Stimulated activated CD8-positive, alpha-beta memory T cell treated with anti-CD3 and anti-CD28 coated beads, Interleukin-4, amount 100 ng/mL, for 48 hours (primary cell): ENCODE data around the gene CCSER1.
"Not testable (repeated sequence)": the region's sequence is repeated elsewhere in the genome, so short reads cannot be mapped to it uniquely, and the experiment has no call there.

Experiments
- DNase-seq: peaks from one replicate; pipeline ENCODE4 v3.0.0-alpha.2; 2020

The CCSER1 gene

GRCh38 chr4:90458576-90458975 lies 331.4 kb downstream of the CCSER1 start:
- DNase-seq = no peak

GRCh38 chr4:90474484-90474883 lies 347.3 kb downstream of the CCSER1 start:
- no peak for DNase-seq

- DNase-seq = no peak
Measured at GRCh38 chr4:90476019-90476418, 348.8 kb downstream of the CCSER1 start.

- no peak for DNase-seq
Measured at GRCh38 chr4:90476586-90476985, 349.4 kb downstream of the CCSER1 start.

- not testable (repeated sequence) for DNase-seq
Measured at GRCh38 chr4:90484894-90485293, 357.7 kb downstream of the CCSER1 start.

GRCh38 chr4:90486346-90486745 lies 359.2 kb downstream of the CCSER1 start:
- DNase-seq = no peak

GRCh38 chr4:90495211-90495610 lies 368.0 kb downstream of the CCSER1 start:
- DNase-seq = no peak

GRCh38 chr4:90495936-90496335 lies 368.7 kb downstream of the CCSER1 start:
- DNase-seq = no peak

GRCh38 chr4:90498175-90498574 lies 371.0 kb downstream of the CCSER1 start:
- no peak for DNase-seq

- DNase-seq = no peak
Measured at GRCh38 chr4:90503677-90504076, 376.5 kb downstream of the CCSER1 start.

- DNase-seq = no peak
Measured at GRCh38 chr4:90515191-90515590, 388.0 kb downstream of the CCSER1 start.

GRCh38 chr4:90528551-90528950 lies 401.4 kb downstream of the CCSER1 start:
- no peak for DNase-seq

GRCh38 chr4:90536408-90536807 lies 409.2 kb downstream of the CCSER1 start:
- no peak for DNase-seq

- DNase-seq = no peak
Measured at GRCh38 chr4:90537491-90537890, 410.3 kb downstream of the CCSER1 start.

- no peak for DNase-seq
Measured at GRCh38 chr4:90540536-90540935, 413.3 kb downstream of the CCSER1 start.

- DNase-seq = no peak
Measured at GRCh38 chr4:90542216-90542615, 415.0 kb downstream of the CCSER1 start.

GRCh38 chr4:90543419-90544170 lies 416.4 kb downstream of the CCSER1 start:
- no peak for DNase-seq

- no peak for DNase-seq
Measured at GRCh38 chr4:90544532-90545045, 417.4 kb downstream of the CCSER1 start.

- DNase-seq = no peak
Measured at GRCh38 chr4:90545380-90545779, 418.2 kb downstream of the CCSER1 start.

- DNase-seq = no peak
Measured at GRCh38 chr4:90546114-90546513, 418.9 kb downstream of the CCSER1 start.

- DNase-seq = no peak
Measured at GRCh38 chr4:90570615-90571014, 443.4 kb downstream of the CCSER1 start.

GRCh38 chr4:90572996-90573395 lies 445.8 kb downstream of the CCSER1 start:
- no peak for DNase-seq

- no peak for DNase-seq
Measured at GRCh38 chr4:90575371-90575770, 448.2 kb downstream of the CCSER1 start.

- DNase-seq = no peak
Measured at GRCh38 chr4:90580326-90580725, 453.1 kb downstream of the CCSER1 start.

- DNase-seq = no peak
Measured at GRCh38 chr4:90582087-90582486, 454.9 kb downstream of the CCSER1 start.
